WERI-Rb-1 (cell line): ENCODE measurements around the gene AOPEP.
A peak's percentile ranks its signal among the peaks of the same experiment; 100 is the strongest.

ENCODE experiments used
- DNase-seq: peaks from one replicate; pipeline ENCODE4 v3.0.0-alpha.2; 2020
- H3K27ac ChIP-seq: fragments of 250-450 bp; sonication (Bioruptor Pico); 2 replicates; pipeline ENCODE4 v1.5.1; 2020; ENCODE audit warnings: mild to moderate bottlenecking, moderate library complexity
- H3K27me3 ChIP-seq: fragments of 250-450 bp; sonication (Bioruptor Pico); 2 replicates; pipeline ENCODE4 v1.5.1; 2021; ENCODE audit warnings: mild to moderate bottlenecking, low read depth, moderate library complexity; ENCODE audit not compliant: insufficient read depth, severe bottlenecking
- H3K36me3 ChIP-seq: fragments of 250-450 bp; sonication (Bioruptor Pico); 2 replicates; pipeline ENCODE4 v1.5.1; 2020; ENCODE audit warnings: mild to moderate bottlenecking, moderate library complexity
- H3K4me3 ChIP-seq: 2 replicates; pipeline ENCODE4 v1.5.1; 2011; ENCODE audit warnings: low read depth, mild to moderate bottlenecking, control low read depth, low read length
- H3K9me3 ChIP-seq: fragments of 250-450 bp; sonication (Bioruptor Pico); 2 replicates; pipeline ENCODE4 v1.5.1; 2021; ENCODE audit warnings: mild to moderate bottlenecking, moderate library complexity; ENCODE audit not compliant: severe bottlenecking
- CTCF ChIP-seq: IDR thresholded peaks from 2 replicates; pipeline ENCODE4 v1.5.1; 2011; ENCODE audit warnings: low read depth, mild to moderate bottlenecking, control low read depth, inconsistent platforms, low read length

AOPEP gene

GRCh38 chr9:95044731-95045508 is 318.4 kb downstream of the AOPEP start:
- Histone ChIP-seq H3K27ac (no peak overlapping the region), H3K27me3 (no peaks in the 10 kb centered on the region), H3K36me3 (peaks cover 13% of the 10 kb centered on the region), H3K4me3 (no peak overlapping the region), H3K9me3 (no peaks in the 10 kb centered on the region)
- no peak for DNase-seq
- TF ChIP-seq CTCF = no peak

- Histone ChIP-seq H3K36me3 (peaks cover 9% of the 10 kb centered on the region), H3K4me3 (no peak overlapping the region), H3K27me3 (no peaks in the 10 kb centered on the region), H3K9me3 (no peaks in the 10 kb centered on the region), H3K27ac (no peak overlapping the region)
- 0 out of 2 replicates have a peak, but pooled peaks have one; percentile 3 for TF ChIP-seq CTCF
- DNase-seq = no peak
Observed at GRCh38 chr9:95045751-95046150, 319.3 kb downstream of the AOPEP start.

- Histone ChIP-seq H3K4me3 (no peak overlapping the region; the same call in 1 of the 2 replicates), H3K36me3 (peaks cover 7% of the 10 kb centered on the region), H3K27me3 (no peaks in the 10 kb centered on the region), H3K27ac (no peak overlapping the region), H3K9me3 (no peaks in the 10 kb centered on the region)
- no peak for TF ChIP-seq CTCF
- no peak for DNase-seq
Observed at GRCh38 chr9:95047452-95048224, 321.1 kb downstream of the AOPEP start.

GRCh38 chr9:95048225-95049087 is 322.0 kb downstream of the AOPEP start:
- H3K36me3 ChIP-seq = peaks cover 6% of the 10 kb centered on the region
- no peaks in the 10 kb centered on the region for H3K27me3 ChIP-seq
- H3K4me3 ChIP-seq = peak overlapping the region; percentile 44
- H3K9me3 ChIP-seq = no peaks in the 10 kb centered on the region
- no peak for TF ChIP-seq CTCF
- DNase-seq = peak; percentile 76
- H3K27ac ChIP-seq = no peak overlapping the region

GRCh38 chr9:95049761-95050160 is 323.3 kb downstream of the AOPEP start:
- Histone ChIP-seq H3K36me3 (no peaks in the 10 kb centered on the region; the same call in 1 of the 2 replicates), H3K27ac (no peak overlapping the region), H3K9me3 (no peaks in the 10 kb centered on the region), H3K4me3 (no peak overlapping the region), H3K27me3 (no peaks in the 10 kb centered on the region)
- TF ChIP-seq CTCF = no peak
- no peak for DNase-seq
